HL-60 (cell line): Measurements from ENCODE around the gene TRMU.

Experiments used
- DNase-seq, 2 experiments: peaks; one replicate each; pipeline ENCODE4 v3.0.0-alpha.2; 2010 to 2020; ENCODE audit warnings: low read depth in 1 of 2, low spot score in 1 of 2
- H3K27ac ChIP-seq: fragments of 250-450 bp; sonication (Bioruptor Pico); replicated peaks from 2 replicates; pipeline ENCODE4 v1.5.1; 2020; ENCODE audit warnings: mild to moderate bottlenecking, moderate library complexity
- H3K27me3 ChIP-seq: fragments of 250-450 bp; sonication (Bioruptor Pico); 2 replicates; pipeline ENCODE4 v1.5.1; 2021; ENCODE audit warnings: mild to moderate bottlenecking, moderate library complexity; ENCODE audit not compliant: insufficient read depth, poor library complexity, severe bottlenecking
- H3K4me3 ChIP-seq: replicated peaks from 2 replicates; pipeline ENCODE4 v1.5.1; 2011; ENCODE audit warnings: mild to moderate bottlenecking, control low read depth, low read length; ENCODE audit not compliant: insufficient read depth
- GABPA ChIP-seq: IDR thresholded peaks from 2 replicates; pipeline ENCODE4 v1.6.1; 2012; ENCODE audit warnings: low read depth
- POLR2AphosphoS5 ChIP-seq: IDR thresholded peaks from 2 replicates; pipeline ENCODE4 v1.6.1; 2012; ENCODE audit warnings: low read depth
- SPI1 ChIP-seq: IDR thresholded peaks from 2 replicates; pipeline ENCODE4 v1.6.1; 2012; ENCODE audit warnings: low read depth, mild to moderate bottlenecking, borderline replicate concordance
- TF ChIP-seq, protein P1 (sequence below): IDR thresholded peaks from one replicate; pipeline ENCODE4 v1.5.1; 2011; ENCODE audit warnings: low read length, control low read depth, inconsistent platforms; ENCODE audit not compliant: insufficient read depth
- TF ChIP-seq, protein P2 (sequence below): IDR thresholded peaks from 2 replicates; pipeline ENCODE4 v1.6.1; 2012; ENCODE audit warnings: low read depth; ENCODE audit not compliant: insufficient replicate concordance

Gene TRMU

DNA sequence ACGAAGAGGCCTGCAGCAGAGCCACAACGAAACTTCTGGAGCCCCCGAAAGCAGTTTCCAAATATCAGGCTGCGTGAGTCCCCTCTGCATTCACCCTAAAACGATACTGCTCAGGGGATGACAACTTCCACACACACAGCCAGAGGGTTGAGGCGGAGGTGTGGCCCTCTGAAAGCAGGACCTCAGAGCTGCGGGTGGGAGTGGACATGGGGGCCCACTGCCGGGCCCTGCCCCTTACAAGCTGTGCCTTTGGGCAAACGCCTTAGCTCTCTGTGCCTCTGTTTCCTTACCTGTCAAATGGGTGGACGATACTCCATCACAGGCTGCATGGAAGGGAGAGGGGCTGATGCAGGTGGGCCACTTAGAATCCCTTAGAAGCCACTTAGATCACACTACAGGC is 53.1 kb downstream of the TRMU start:
- Histone ChIP-seq H3K27ac (no peak overlapping the region), H3K4me3 (no peak overlapping the region), H3K27me3 (no peaks in the 10 kb centered on the region)
- TF ChIP-seq SPI1 (no peak), GABPA (no peak), POLR2AphosphoS5 (no peak)
- TF ChIP-seq, protein P1, sequence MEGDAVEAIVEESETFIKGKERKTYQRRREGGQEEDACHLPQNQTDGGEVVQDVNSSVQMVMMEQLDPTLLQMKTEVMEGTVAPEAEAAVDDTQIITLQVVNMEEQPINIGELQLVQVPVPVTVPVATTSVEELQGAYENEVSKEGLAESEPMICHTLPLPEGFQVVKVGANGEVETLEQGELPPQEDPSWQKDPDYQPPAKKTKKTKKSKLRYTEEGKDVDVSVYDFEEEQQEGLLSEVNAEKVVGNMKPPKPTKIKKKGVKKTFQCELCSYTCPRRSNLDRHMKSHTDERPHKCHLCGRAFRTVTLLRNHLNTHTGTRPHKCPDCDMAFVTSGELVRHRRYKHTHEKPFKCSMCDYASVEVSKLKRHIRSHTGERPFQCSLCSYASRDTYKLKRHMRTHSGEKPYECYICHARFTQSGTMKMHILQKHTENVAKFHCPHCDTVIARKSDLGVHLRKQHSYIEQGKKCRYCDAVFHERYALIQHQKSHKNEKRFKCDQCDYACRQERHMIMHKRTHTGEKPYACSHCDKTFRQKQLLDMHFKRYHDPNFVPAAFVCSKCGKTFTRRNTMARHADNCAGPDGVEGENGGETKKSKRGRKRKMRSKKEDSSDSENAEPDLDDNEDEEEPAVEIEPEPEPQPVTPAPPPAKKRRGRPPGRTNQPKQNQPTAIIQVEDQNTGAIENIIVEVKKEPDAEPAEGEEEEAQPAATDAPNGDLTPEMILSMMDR, result no peak
- TF ChIP-seq, protein P2, sequence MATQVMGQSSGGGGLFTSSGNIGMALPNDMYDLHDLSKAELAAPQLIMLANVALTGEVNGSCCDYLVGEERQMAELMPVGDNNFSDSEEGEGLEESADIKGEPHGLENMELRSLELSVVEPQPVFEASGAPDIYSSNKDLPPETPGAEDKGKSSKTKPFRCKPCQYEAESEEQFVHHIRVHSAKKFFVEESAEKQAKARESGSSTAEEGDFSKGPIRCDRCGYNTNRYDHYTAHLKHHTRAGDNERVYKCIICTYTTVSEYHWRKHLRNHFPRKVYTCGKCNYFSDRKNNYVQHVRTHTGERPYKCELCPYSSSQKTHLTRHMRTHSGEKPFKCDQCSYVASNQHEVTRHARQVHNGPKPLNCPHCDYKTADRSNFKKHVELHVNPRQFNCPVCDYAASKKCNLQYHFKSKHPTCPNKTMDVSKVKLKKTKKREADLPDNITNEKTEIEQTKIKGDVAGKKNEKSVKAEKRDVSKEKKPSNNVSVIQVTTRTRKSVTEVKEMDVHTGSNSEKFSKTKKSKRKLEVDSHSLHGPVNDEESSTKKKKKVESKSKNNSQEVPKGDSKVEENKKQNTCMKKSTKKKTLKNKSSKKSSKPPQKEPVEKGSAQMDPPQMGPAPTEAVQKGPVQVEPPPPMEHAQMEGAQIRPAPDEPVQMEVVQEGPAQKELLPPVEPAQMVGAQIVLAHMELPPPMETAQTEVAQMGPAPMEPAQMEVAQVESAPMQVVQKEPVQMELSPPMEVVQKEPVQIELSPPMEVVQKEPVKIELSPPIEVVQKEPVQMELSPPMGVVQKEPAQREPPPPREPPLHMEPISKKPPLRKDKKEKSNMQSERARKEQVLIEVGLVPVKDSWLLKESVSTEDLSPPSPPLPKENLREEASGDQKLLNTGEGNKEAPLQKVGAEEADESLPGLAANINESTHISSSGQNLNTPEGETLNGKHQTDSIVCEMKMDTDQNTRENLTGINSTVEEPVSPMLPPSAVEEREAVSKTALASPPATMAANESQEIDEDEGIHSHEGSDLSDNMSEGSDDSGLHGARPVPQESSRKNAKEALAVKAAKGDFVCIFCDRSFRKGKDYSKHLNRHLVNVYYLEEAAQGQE, result no peak
- no peak for DNase-seq

DNA sequence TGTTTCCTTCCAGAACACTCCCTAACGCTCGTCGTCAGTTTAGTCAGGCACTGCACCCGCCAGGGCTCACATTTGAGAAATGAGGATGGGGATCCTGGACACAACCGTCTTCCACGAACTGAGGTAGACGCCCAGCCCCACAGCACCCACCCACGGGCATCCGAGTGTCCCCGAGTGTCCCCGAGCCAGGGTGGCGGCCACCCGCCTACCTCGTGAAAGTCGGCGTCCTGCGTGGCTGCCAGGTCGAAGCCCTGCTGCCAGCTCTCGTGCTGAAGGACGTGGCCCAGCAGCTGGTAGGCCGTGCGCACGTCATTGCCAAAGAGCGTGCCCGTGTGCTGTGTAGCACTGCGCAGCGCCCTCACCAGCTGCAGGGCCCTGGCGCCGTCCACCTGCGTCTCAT is 53.6 kb downstream of the TRMU start:
- no peak overlapping the region for H3K27ac ChIP-seq
- no peak overlapping the region for H3K4me3 ChIP-seq
- H3K27me3 ChIP-seq, result no peaks in the 10 kb centered on the region
- TF ChIP-seq SPI1 (no peak), POLR2AphosphoS5 (no peak), GABPA (no peak)
- TF ChIP-seq, protein P1, result no peak
- TF ChIP-seq, protein P2, result no peak
- no peak for DNase-seq

DNA sequence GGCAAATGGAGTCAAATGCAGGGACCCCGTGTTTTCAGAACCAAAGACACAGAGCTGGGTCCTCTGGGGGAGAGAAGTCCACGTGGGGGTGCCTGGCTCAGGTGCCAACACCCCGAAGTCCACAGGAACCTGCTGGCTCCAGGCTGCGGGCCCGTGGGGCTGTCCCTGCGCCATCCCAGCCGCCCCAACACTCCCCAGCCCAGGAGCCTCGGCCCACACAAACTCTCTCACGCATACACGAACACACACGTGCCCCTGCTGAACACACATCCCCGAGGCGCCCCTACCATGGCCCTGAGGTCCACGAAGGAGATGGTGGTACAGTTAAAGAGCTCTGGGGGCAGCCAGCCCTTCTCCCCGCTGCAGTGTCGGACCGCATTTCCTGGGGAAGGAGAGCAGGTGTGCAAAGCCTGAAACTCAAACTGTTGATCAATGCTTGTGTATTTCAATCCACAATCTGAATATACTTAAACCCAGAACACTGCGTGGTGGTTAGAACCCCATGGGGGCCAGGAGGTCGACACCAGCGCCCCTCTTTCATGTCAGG is 54.7 kb downstream of the TRMU start:
- Histone ChIP-seq H3K27me3 (no peaks in the 10 kb centered on the region), H3K27ac (no peak overlapping the region), H3K4me3 (no peak overlapping the region)
- TF ChIP-seq, protein P1, result no peak
- TF ChIP-seq GABPA (no peak), SPI1 (no peak), POLR2AphosphoS5 (no peak)
- TF ChIP-seq, protein P2, result no peak
- no peak for DNase-seq
